ENCODE results near the gene CCDC33. TPM values are rescaled to one million over a fixed set of nuclear protein-coding genes. Genes with fewer than 3 reads are reported as not detected.

Gene CCDC33
- total RNA-seq, 4 donors from 2014 or later = not detected

DNA sequence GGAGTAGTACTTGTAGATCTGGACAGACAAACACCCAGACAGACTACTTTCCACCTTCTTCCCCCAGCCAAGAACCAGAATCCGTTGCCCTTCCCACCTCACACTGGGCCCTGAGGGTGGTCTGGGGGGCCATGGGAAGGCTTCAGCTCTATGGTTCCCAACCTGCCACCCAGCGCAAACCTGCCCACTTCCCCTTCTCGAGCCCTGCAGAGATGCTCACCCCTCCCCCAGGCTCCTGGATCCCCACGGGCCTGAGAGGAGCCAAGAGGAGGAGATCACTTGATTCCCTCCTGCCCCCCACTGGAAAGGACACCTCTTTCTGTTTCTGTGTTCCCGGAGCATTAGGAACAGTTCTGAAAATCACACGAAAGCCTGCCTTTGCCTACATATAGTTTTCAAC, 42.2 kb upstream of the CCDC33 start:
- Histone ChIP-seq H3K27ac (no peak overlapping the region), H3K4me1 (peaks cover 0 to 8% (median 0%) of the 10 kb centered on the region in 4 donors), H3K4me3 (no peak overlapping the region), H3K36me3 (no peaks in the 10 kb centered on the region), H3K9me3 (no peaks in the 10 kb centered on the region), H3K27me3 (no peaks in the 10 kb centered on the region)
- no peak for DNase-seq (ENCODE audit: low spot score in 2 of 2)
- TF ChIP-seq, protein P1, sequence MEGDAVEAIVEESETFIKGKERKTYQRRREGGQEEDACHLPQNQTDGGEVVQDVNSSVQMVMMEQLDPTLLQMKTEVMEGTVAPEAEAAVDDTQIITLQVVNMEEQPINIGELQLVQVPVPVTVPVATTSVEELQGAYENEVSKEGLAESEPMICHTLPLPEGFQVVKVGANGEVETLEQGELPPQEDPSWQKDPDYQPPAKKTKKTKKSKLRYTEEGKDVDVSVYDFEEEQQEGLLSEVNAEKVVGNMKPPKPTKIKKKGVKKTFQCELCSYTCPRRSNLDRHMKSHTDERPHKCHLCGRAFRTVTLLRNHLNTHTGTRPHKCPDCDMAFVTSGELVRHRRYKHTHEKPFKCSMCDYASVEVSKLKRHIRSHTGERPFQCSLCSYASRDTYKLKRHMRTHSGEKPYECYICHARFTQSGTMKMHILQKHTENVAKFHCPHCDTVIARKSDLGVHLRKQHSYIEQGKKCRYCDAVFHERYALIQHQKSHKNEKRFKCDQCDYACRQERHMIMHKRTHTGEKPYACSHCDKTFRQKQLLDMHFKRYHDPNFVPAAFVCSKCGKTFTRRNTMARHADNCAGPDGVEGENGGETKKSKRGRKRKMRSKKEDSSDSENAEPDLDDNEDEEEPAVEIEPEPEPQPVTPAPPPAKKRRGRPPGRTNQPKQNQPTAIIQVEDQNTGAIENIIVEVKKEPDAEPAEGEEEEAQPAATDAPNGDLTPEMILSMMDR (IDR thresholded peaks at IDR 0.05) = no peak
- TF ChIP-seq EP300 (IDR thresholded peaks at IDR 0.05) (no peak), POLR2A (IDR thresholded peaks at IDR 0.05) (no peak)
- WGBS, 2 donors = 70 to 82% methylated on average over 6 of the region's 6 CpGs

DNA sequence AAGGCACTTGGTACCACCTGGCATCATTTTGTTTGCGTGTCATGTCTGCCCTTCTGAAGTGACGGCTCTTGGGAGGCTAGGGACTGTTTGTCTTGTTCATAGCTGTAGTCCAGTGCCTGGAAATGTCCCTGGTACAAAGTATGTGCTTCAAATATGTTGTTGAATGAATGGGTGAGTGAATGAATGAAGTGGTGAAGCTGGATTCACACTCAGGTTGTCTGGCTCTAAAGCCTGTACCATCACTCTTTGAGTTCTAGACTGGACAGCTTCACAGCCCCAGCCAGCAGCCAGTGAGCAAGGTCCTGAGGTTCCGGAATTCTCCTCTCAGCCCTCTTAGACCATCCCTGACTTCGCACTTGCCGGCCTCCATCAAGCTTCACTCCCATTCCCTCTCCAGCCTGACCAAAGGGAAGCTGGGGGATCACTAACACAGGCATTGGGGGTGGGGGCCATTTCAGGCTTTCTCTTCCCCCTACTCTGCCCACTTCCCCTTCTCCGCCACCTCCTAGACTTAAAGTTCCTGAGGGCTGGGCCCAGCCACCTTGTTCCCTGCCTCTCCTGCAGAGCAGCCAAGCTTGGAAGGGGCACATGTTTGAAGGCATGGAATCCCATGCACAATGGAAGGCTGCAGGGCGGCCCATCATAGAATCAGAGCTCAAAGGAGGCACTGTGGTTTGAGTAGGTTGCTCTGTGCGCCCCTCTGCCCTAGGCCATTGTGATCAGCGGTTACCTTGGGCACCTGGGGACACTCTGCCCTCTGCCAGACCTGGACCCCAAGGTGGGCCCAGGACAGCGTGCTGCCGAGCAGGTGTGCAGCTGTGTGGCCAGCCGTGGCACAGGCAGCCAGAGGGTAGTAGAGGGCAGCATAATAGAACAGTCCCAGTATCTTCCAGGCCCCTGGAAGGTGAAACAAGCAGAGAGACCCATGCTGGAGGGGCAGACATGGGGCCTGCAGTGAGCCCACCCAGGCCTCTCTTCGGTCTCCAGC, 41.3 kb upstream of the CCDC33 start:
- H3K36me3 ChIP-seq = no peaks in the 10 kb centered on the region
- TF ChIP-seq, protein P1 (IDR thresholded peaks at IDR 0.05) = no peak
- peaks cover 0 to 11% (median under 1%) of the 10 kb centered on the region in 4 donors for H3K4me1 ChIP-seq
- H3K27me3 ChIP-seq = no peaks in the 10 kb centered on the region
- no peak for DNase-seq (ENCODE audit: low spot score in 2 of 2)
- WGBS, 2 donors = 88 to 95% methylated on average over 13 of the region's 13 CpGs
- H3K9me3 ChIP-seq = no peaks in the 10 kb centered on the region
- H3K27ac ChIP-seq = no peak overlapping the region
- no peak overlapping the region for H3K4me3 ChIP-seq

DNA sequence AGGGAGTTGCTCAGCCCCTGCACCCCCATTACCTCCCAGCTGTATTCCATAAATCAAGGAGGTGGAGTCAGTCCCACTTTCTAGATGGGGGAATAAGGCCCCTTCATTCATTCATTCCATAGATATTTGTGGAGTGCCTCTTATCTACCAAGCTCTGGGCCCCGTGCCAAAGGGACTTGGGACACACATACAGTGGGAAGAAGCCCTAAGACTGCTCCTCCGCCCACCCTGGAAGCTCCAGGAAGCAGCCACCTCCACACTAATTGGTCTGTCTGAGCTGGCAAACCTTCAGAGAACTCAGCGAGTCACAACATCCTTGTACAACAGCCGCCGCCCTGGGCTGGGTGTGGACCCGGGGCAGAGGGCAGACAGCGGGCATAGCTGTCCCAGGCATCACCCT, 40.0 kb upstream of the CCDC33 start:
- peaks cover 0 to 24% (median 5%) of the 10 kb centered on the region in 4 donors for H3K4me1 ChIP-seq
- WGBS, 2 donors = 27 to 31% methylated on average over 4 to 7 of the region's 7 CpGs
- no peaks in the 10 kb centered on the region for H3K27me3 ChIP-seq
- no peaks in the 10 kb centered on the region for H3K36me3 ChIP-seq
- TF ChIP-seq, protein P1 (IDR thresholded peaks at IDR 0.05) = no peak
- TF ChIP-seq EP300 (IDR thresholded peaks at IDR 0.05) (no peak), POLR2A (IDR thresholded peaks at IDR 0.05) (no peak)
- no peak for DNase-seq (ENCODE audit: low spot score in 2 of 2)
- no peak overlapping the region for H3K4me3 ChIP-seq
- no peaks in the 10 kb centered on the region for H3K9me3 ChIP-seq
- no peak overlapping the region for H3K27ac ChIP-seq

DNA sequence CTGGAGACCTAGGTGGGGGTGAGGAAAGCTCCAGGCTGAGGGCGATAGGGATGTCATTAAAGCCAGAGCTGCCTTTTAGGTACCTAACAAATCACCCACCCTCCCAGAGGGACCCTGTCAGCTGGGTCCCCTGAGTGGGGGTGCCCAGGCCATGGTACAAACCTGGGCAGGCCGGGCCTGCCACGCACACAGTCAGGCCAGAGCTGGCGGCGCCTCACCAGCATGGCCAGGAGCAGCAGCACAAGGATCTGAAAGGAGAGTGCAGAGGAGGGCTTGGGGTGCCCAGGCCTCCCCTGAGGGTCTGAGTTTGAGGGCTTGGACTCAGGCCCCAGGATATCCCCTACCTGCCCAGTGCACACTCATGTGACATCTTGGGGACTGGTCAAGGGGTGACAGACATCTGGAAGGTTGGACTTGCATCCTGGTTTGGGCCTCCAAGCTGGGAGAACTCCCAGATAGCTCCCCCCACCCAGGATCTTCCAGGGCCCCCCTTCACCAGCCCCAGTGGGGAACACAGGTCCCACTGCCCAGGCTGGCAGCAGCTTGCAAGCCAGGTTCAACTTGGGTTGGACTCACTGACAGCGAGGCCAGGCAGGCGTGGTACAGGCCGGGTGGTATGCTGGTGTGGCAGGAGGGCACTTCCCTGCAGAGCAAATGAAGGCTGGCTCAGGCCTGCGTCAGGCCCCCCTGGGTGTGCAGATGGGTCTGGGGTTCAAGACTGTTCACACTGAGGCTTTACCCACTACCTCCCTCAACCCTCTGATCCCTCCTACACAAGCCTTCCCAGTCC, 38.8 kb upstream of the CCDC33 start:
- H3K4me3 ChIP-seq = no peak overlapping the region
- H3K4me1 ChIP-seq = peaks cover 0 to 36% (median 11%) of the 10 kb centered on the region in 4 donors
- H3K27me3 ChIP-seq = peaks cover 0 to 3% of the 10 kb centered on the region in 2 donors
- no peaks in the 10 kb centered on the region for H3K9me3 ChIP-seq
- no peak for DNase-seq (ENCODE audit: low spot score in 2 of 2)
- TF ChIP-seq, protein P1 (IDR thresholded peaks at IDR 0.05) = no peak
- TF ChIP-seq EP300 (IDR thresholded peaks at IDR 0.05) (no peak), POLR2A (IDR thresholded peaks at IDR 0.05) (no peak)
- 83 to 90% methylated on average over 5 to 9 of the region's 9 CpGs for WGBS, 2 donors
- H3K27ac ChIP-seq = no peak overlapping the region
- H3K36me3 ChIP-seq = no peaks in the 10 kb centered on the region

DNA sequence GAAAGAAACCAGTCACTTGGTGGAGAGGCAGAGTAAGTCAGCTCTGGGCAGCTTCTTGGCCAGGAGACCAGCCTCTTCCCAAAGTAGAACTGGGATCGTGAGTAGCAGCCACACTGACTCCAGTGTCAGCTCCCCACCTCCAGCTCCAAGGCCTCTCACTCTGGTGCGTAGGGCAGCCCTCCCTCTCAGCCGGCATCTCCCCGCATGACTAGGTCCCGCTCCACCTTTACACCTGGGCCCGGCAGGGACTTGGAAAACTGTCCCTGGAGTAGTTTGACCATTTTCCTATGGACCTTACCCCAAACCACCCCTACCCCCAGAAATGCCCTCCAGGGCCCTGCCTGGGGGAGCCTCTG, 36.9 kb upstream of the CCDC33 start:
- H3K4me1 ChIP-seq = peaks cover 0 to 55% (median 13%) of the 10 kb centered on the region in 4 donors
- TF ChIP-seq EP300 (IDR thresholded peaks at IDR 0.05) (no peak), POLR2A (IDR thresholded peaks at IDR 0.05) (no peak)
- TF ChIP-seq, protein P1 (IDR thresholded peaks at IDR 0.05) = no peak
- H3K36me3 ChIP-seq = no peaks in the 10 kb centered on the region
- H3K9me3 ChIP-seq = no peaks in the 10 kb centered on the region
- no peak for DNase-seq (ENCODE audit: low spot score in 2 of 2)
- H3K4me3 ChIP-seq = no peak overlapping the region
- H3K27me3 ChIP-seq = peaks cover 0 to 3% of the 10 kb centered on the region in 2 donors
- WGBS, 2 donors = 92 to 95% methylated on average over 6 of the region's 6 CpGs
- no peak overlapping the region for H3K27ac ChIP-seq
